ENCODE measurements around the gene EXOC3. TPM values are rescaled to one million over a fixed set of nuclear protein-coding genes. Genes with fewer than 3 reads are reported as not detected.
"Not testable (repeated sequence)": the region's sequence is repeated elsewhere in the genome, so short reads cannot be mapped to it uniquely, and the experiment has no call there.

EXOC3 gene
- total RNA-seq, 1 donor from 2014 or later = 42.4 TPM

DNA sequence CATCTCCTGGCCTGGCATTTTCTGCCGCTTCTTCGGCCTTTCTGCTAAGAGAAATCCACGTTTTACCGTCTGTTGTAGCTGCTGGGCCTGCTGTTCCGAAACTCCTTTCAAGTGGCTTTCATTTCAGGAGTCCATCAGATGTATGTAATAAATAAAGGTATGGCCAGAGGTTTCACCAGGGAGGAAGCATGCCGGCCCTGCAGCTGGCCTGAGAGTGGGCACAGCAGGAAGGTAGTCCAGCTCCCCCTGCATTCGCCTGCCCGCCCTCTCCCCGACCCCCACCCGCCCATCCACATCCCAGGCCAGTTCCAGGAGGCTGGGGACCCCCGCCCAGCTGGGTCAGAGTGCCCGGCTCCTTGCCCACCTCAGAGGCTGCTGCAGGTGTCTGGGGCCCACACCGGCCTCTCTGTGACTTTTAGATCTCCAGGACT lies 46.4 kb upstream of the EXOC3 start:
- TF ChIP-seq, protein P1, sequence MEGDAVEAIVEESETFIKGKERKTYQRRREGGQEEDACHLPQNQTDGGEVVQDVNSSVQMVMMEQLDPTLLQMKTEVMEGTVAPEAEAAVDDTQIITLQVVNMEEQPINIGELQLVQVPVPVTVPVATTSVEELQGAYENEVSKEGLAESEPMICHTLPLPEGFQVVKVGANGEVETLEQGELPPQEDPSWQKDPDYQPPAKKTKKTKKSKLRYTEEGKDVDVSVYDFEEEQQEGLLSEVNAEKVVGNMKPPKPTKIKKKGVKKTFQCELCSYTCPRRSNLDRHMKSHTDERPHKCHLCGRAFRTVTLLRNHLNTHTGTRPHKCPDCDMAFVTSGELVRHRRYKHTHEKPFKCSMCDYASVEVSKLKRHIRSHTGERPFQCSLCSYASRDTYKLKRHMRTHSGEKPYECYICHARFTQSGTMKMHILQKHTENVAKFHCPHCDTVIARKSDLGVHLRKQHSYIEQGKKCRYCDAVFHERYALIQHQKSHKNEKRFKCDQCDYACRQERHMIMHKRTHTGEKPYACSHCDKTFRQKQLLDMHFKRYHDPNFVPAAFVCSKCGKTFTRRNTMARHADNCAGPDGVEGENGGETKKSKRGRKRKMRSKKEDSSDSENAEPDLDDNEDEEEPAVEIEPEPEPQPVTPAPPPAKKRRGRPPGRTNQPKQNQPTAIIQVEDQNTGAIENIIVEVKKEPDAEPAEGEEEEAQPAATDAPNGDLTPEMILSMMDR (IDR thresholded peaks at IDR 0.05; ENCODE audit: insufficient read depth, low read length, severe bottlenecking) = no peak
- peaks cover 6% of the 10 kb centered on the region for H3K27me3 ChIP-seq (ENCODE audit: control insufficient read depth, insufficient read depth, low read length)
- FAIRE-seq (no peak), DNase-seq (ENCODE audit: low read depth) (no peak)
- no peaks in the 10 kb centered on the region for H3K36me3 ChIP-seq (ENCODE audit: control insufficient read depth, insufficient read depth, low read length)
- no peak overlapping the region for H3K4me3 ChIP-seq (ENCODE audit: low read depth, low read length)

DNA sequence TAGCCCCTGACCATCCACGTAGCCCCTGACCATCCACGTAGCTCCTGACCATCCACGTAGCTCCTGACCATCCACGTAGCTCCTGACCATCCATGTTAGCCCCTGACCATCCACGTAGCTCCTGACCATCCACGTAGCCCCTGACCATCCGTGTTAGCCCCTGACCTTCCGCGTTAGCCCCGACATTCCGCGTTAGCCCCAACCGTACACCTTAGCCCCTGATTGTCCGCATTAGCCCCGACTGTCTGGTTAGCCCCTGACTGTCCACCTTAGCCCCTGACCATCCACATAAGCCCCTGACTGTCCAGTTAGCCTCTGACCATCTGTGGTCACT lies 44.9 kb upstream of the EXOC3 start:
- FAIRE-seq = peak; percentile 13
- H3K4me3 ChIP-seq (ENCODE audit: low read depth, low read length); H3K27me3 ChIP-seq (ENCODE audit: control insufficient read depth, insufficient read depth, low read length); H3K36me3 ChIP-seq (ENCODE audit: control insufficient read depth, insufficient read depth, low read length); DNase-seq (ENCODE audit: low read depth): not testable (repeated sequence)

DNA sequence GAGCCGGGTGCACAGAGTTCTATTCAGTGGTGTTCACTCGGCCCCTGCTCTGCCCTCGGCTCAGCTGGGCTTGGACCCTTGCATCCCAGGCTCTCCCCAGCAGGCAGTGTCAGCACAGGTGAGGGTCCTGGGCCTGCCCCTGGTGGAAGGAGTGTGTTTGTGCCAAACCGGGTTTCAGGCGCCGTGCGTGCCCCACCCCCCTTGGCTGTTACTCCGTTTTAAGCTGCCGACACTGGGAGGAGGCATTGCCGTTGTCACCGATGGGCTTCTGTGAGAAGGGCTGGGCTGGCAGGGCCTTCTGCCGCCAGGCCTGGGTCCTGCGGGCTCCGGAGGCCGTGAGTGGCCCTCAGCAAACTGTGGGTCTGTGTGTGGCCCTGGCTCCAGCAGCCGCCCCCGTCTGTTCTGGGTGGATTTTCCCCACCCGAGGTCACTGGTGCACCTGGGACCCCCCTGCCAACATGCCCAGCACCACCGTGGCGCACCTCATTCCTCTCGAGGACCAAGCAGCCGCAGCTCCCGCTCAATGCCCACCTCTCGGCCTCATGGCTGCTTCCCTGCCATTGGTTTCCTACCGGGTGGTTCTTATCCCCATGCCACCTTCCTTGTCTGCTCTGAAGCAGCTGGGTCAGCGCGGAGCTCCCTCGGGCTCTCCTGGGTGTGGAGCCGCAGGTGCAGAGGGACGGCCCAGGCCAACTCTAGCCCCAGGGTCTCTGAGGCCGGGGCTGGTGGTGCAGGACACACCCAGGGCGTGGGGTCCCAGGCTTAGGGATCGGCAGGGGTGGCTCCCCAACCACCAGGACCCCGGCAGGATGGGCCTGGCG lies 44.3 kb upstream of the EXOC3 start:
- peaks cover 6% of the 10 kb centered on the region for H3K27me3 ChIP-seq (ENCODE audit: control insufficient read depth, insufficient read depth, low read length)
- FAIRE-seq (no peak), DNase-seq (ENCODE audit: low read depth) (no peak)
- TF ChIP-seq, protein P1 (IDR thresholded peaks at IDR 0.05; ENCODE audit: insufficient read depth, low read length, severe bottlenecking) = no peak
- H3K36me3 ChIP-seq (ENCODE audit: control insufficient read depth, insufficient read depth, low read length) = no peaks in the 10 kb centered on the region
- H3K4me3 ChIP-seq (ENCODE audit: low read depth, low read length) = no peak overlapping the region

DNA sequence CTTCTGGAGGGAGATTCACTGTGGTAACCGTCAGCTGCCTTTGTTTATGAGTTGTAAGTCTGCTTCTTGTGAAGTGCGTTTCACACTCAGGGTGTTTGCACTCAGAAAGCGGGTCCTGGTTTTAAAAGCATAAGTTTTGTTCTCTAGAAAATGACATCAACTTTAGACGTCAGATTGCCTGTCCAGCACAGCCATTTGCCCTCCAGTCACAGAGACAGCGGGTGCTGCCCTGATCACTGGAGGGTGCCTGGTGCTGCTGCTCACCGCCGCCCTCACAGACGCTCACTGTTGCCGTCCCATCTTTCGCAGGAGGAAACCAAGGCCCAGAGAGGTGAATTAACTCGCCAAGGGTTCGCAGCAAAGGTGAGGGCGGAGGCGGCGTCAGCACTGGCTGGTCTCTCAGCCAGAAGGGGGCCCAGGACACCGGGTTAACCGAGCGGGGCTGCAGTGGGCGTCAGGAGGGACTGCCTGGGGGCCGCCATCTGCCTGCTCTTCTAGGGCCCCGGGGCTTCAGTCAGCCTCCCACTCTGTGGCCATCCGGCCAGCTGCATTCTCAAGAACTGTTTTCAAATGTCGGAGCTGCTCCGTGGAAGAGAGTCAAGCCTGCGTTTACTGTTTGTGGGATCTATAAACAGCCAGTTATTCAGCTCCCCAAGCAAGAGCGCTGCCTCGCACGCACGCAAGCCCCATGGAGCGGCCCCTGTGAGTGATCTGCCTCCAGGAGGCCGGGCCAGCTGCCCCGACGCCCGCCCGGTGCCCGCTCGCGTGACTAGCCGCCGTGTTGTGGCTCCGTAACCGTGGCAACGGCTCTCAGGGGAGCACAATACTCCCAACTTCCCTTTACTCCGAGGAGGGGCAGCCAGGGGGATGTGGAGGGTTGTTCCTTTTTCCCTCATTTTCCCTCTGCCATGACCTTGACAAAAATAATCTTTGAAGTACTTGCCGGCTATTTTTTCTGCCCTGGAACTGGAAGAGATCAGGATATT lies 43.4 kb upstream of the EXOC3 start:
- Histone ChIP-seq H3K36me3 (ENCODE audit: control insufficient read depth, insufficient read depth, low read length) (no peaks in the 10 kb centered on the region), H3K4me3 (ENCODE audit: low read depth, low read length) (no peak overlapping the region), H3K27me3 (ENCODE audit: control insufficient read depth, insufficient read depth, low read length) (peaks cover 10% of the 10 kb centered on the region)
- TF ChIP-seq, protein P1 (IDR thresholded peaks at IDR 0.05; ENCODE audit: insufficient read depth, low read length, severe bottlenecking) = no peak
- FAIRE-seq = no peak
- no peak for DNase-seq (ENCODE audit: low read depth)

DNA sequence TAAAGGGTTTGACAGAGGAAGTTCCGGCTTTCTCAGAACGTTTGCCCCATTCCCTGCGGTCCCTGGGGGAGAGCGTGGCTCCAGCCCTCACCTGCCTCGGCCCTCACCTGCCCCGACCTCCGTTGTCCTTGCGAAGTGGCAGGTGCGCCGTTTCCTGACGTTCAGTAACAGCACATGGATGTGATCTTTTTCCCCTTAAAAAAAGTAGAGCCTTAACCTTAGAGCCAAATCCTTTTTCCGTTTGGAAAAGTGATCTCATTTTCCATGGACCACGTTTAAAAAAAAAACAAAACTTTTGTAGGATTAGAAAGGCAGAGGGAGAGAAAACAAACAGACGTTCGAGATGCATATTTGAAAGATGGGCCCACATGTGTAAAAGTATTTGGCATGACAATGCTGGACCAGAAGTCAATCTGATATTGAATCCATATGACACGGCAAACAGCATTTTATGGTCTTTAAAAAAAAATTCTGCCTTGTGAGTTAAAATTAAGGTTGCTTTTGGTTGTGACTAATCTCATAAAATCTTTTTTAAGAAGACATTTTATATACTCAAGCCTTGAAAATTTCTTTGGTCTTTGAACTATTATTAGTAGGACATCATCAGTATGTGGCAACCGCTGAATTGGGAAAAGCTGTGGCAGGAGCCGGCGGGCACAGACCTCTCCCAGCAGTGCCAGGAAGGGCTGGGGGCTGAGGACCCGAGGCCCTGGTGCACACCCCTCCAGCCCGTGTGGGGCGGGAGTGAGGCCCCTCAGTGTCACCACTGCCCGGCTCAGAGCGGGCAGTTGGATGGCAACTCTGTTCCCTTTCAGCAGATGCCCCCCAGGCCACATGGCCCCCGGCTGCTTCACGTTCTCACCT lies 42.5 kb upstream of the EXOC3 start:
- no peak for DNase-seq (ENCODE audit: low read depth)
- TF ChIP-seq, protein P1 (IDR thresholded peaks at IDR 0.05; ENCODE audit: insufficient read depth, low read length, severe bottlenecking) = no peak
- Histone ChIP-seq H3K36me3 (ENCODE audit: control insufficient read depth, insufficient read depth, low read length) (no peaks in the 10 kb centered on the region), H3K4me3 (ENCODE audit: low read depth, low read length) (no peak overlapping the region), H3K27me3 (ENCODE audit: control insufficient read depth, insufficient read depth, low read length) (peaks cover 11% of the 10 kb centered on the region)
- FAIRE-seq = no peak

Measured in bronchial epithelial cell (primary cell).